Tibial nerve (tissue), 4 donors: ENCODE results near the gene GPR26.

Experiments used
- EP300 ChIP-seq, 2 donors: sonication (generic); formaldehyde crosslinking; IDR thresholded peaks; one replicate each; pipeline ENCODE4 v1.6.1; 2017; ENCODE audit warnings: antibody characterized with exemption in 2 of 2, mild to moderate bottlenecking in 1 of 2
- POLR2A ChIP-seq, 2 donors: fragments of 450-650 bp; IDR thresholded peaks; one replicate each; pipeline ENCODE4 v1.6.1; 2017; ENCODE audit warnings: antibody characterized with exemption in 2 of 2, mild to moderate bottlenecking in 2 of 2, moderate library complexity in 2 of 2
- TF ChIP-seq, protein P1 (sequence below), 5 experiments: fragments of 200-600 bp in 3 of 5; fragments of 450-650 bp in 2 of 5; sonication (generic) in 3 of 5; IDR thresholded peaks; one replicate each; pipeline ENCODE4 v1.5.1; 2016 to 2019; ENCODE audit warnings: antibody characterized with exemption in 5 of 5, mild to moderate bottlenecking in 3 of 5, moderate library complexity in 2 of 5

DNA sequence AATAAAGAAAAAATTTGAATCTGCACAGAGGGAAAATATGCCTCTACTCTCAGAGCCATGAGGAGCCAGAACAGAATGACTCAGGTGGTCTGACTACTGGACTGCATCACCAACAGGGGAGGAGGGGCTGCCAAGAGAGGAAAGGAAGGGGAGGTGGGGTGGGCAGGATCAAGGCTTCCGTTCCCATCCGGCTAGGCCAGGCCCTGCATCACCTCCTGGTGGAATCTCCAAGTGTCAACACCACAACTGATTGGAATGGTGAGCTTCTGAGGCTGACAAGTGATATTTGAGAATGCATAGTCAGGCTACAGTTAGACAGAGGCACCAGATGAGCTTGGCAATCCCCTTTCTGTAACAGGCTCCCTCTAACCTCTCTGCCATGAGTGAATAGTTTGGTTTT lies 10.4 kb upstream of the GPR26 start:
- TF ChIP-seq, protein P1, sequence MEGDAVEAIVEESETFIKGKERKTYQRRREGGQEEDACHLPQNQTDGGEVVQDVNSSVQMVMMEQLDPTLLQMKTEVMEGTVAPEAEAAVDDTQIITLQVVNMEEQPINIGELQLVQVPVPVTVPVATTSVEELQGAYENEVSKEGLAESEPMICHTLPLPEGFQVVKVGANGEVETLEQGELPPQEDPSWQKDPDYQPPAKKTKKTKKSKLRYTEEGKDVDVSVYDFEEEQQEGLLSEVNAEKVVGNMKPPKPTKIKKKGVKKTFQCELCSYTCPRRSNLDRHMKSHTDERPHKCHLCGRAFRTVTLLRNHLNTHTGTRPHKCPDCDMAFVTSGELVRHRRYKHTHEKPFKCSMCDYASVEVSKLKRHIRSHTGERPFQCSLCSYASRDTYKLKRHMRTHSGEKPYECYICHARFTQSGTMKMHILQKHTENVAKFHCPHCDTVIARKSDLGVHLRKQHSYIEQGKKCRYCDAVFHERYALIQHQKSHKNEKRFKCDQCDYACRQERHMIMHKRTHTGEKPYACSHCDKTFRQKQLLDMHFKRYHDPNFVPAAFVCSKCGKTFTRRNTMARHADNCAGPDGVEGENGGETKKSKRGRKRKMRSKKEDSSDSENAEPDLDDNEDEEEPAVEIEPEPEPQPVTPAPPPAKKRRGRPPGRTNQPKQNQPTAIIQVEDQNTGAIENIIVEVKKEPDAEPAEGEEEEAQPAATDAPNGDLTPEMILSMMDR (IDR thresholded peaks at IDR 0.05): no peak
- no peak for TF ChIP-seq POLR2A (IDR thresholded peaks at IDR 0.05)
- TF ChIP-seq EP300 (IDR thresholded peaks at IDR 0.05): no peak
